ENCODE results near the gene WNT3A. TPM values are rescaled to one million over a fixed set of nuclear protein-coding genes. Genes with fewer than 3 reads are reported as not detected.

WNT3A gene
- total RNA-seq, 1 experiment from 2014 or later, result not detected

GRCh38 chr1:228048659-228049298, 42.0 kb downstream of the WNT3A start:
- H3K4me3 Mint-ChIP-seq (ENCODE audit: low read depth, unreplicated experiment), result no peak overlapping the region
- no peaks in the 10 kb centered on the region for H3K9me3 Mint-ChIP-seq (ENCODE audit: low read depth, unreplicated experiment)
- H3K36me3 Mint-ChIP-seq (ENCODE audit: insufficient read depth, unreplicated experiment), result no peaks in the 10 kb centered on the region
- CTCF ChIA-PET, result interaction anchor here (0.6 to 0.7 kb wide), 2 partner anchors 398 to 1986 kb away, joined by 3 to 5 read pairs; no protein-coding TSS in a partner anchor
- peaks cover 10% of the 10 kb centered on the region for H3K4me1 Mint-ChIP-seq (ENCODE audit: low read depth, unreplicated experiment)
- no peak for DNase-seq
- no peak for TF ChIP-seq CTCF (IDR thresholded peaks at IDR 0.05; ENCODE audit: unreplicated experiment)
- H3K27ac Mint-ChIP-seq (ENCODE audit: unreplicated experiment), result no peak overlapping the region
- peaks cover 79% of the 10 kb centered on the region for H3K27me3 Mint-ChIP-seq (ENCODE audit: unreplicated experiment)
- intact Hi-C loops (cut with micrococcal nuclease; ENCODE audit: unreplicated experiment), result no loop called here
- BruUV-seq (replicated peaks), result no TSS peak

- H3K27me3 Mint-ChIP-seq (ENCODE audit: unreplicated experiment), result peaks cover 89% of the 10 kb centered on the region
Measured at GRCh38 chr1:228050571-228051231, 43.9 kb downstream of the WNT3A start.

GRCh38 chr1:228058172-228058948, 51.6 kb downstream of the WNT3A start:
- Mint-ChIP-seq H3K4me3 (ENCODE audit: low read depth, unreplicated experiment) (no peak overlapping the region), H3K27ac (ENCODE audit: unreplicated experiment) (no peak overlapping the region), H3K27me3 (ENCODE audit: unreplicated experiment) (peaks cover 63% of the 10 kb centered on the region), H3K4me1 (ENCODE audit: low read depth, unreplicated experiment) (peaks cover 9% of the 10 kb centered on the region), H3K36me3 (ENCODE audit: insufficient read depth, unreplicated experiment) (no peaks in the 10 kb centered on the region), H3K9me3 (ENCODE audit: low read depth, unreplicated experiment) (peaks cover 8% of the 10 kb centered on the region)
- CTCF ChIA-PET, result no interaction called here
- intact Hi-C loops (cut with micrococcal nuclease; ENCODE audit: unreplicated experiment), result no loop called here
- TF ChIP-seq CTCF (IDR thresholded peaks at IDR 0.05; ENCODE audit: unreplicated experiment), result no peak
- DNase-seq, result no peak
- no TSS peak for BruUV-seq (replicated peaks)

More at GRCh38 chr1:228050571-228051231, 43.9 kb downstream of the WNT3A start:
- H3K4me3 Mint-ChIP-seq (ENCODE audit: low read depth, unreplicated experiment), result no peak overlapping the region
- TF ChIP-seq CTCF (IDR thresholded peaks at IDR 0.05; ENCODE audit: unreplicated experiment), result no peak
- H3K4me1 Mint-ChIP-seq (ENCODE audit: low read depth, unreplicated experiment), result peaks cover 8% of the 10 kb centered on the region
- H3K36me3 Mint-ChIP-seq (ENCODE audit: insufficient read depth, unreplicated experiment), result no peaks in the 10 kb centered on the region
- no peaks in the 10 kb centered on the region for H3K9me3 Mint-ChIP-seq (ENCODE audit: low read depth, unreplicated experiment)
- BruUV-seq (replicated peaks), result no TSS peak
- intact Hi-C loops (cut with micrococcal nuclease; ENCODE audit: unreplicated experiment), result no loop called here
- CTCF ChIA-PET, result no interaction called here
- H3K27ac Mint-ChIP-seq (ENCODE audit: unreplicated experiment), result no peak overlapping the region
- no peak for DNase-seq

- CTCF ChIA-PET, result no interaction called here
- Mint-ChIP-seq H3K4me1 (ENCODE audit: low read depth, unreplicated experiment) (peaks cover 9% of the 10 kb centered on the region), H3K9me3 (ENCODE audit: low read depth, unreplicated experiment) (peaks cover 8% of the 10 kb centered on the region), H3K27me3 (ENCODE audit: unreplicated experiment) (peaks cover 55% of the 10 kb centered on the region), H3K4me3 (ENCODE audit: low read depth, unreplicated experiment) (no peak overlapping the region), H3K36me3 (ENCODE audit: insufficient read depth, unreplicated experiment) (no peaks in the 10 kb centered on the region), H3K27ac (ENCODE audit: unreplicated experiment) (no peak overlapping the region)
- intact Hi-C loops (cut with micrococcal nuclease; ENCODE audit: unreplicated experiment), result no loop called here
- BruUV-seq (replicated peaks), result no TSS peak
- no peak for TF ChIP-seq CTCF (IDR thresholded peaks at IDR 0.05; ENCODE audit: unreplicated experiment)
- DNase-seq, result no peak
Measured at GRCh38 chr1:228058949-228059633, 52.3 kb downstream of the WNT3A start.

Measured in Calu3 (cell line).